HG03159 (cell line): ENCODE results near the gene ANAPC2.
"Not testable (repeated sequence)": the region's sequence is repeated elsewhere in the genome, so short reads cannot be mapped to it uniquely, and the experiment has no call there.

Source experiments
- ATAC-seq: cut with Tn5 transposase; IDR thresholded peaks from one replicate; pipeline ENCODE4 v1.9.1; 2021; ENCODE audit warnings: mild to moderate bottlenecking, moderate library complexity; ENCODE audit not compliant: unreplicated experiment

ANAPC2 gene

DNA sequence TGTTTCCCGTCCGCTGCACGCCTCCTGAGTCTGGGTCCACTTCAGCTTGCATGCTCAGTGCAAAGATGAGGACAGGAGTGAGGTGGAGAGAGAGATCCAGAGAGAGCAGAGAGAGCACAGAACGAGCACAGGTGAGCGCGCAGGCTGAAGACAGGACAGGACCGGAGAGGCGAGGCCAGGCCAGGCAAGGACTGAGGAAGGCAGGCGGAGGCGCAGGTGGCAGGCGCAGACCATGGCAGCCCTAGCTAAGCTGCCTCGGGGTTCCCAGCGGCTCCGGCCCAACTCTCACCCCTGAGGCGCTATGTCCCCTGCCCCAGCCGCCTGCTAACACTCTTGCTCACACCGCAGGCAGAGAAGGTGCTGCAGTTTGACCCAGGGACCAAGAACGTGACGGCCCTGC lies 39.7 kb downstream of the ANAPC2 start:
- no peak for ATAC-seq

DNA sequence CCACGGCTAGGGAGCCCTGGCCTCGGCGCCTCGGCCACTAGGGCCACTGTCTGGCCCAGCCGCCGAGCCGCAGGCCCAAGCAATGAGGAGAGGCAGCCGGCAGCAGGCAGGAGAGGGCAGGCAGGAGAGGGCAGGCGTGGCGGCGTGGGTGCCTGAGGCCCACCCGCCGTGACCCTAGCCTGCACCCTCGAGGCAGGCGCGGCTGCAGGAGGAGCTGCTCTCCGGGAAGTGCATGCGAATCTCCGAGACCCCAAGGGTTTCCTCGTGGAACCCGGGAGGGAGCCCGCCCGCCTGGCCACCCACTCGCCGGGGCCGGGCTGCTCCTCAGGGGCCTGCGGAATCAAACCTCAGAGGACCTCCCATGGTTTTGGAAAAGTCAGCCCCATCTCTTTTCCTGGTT lies 40.1 kb downstream of the ANAPC2 start:
- no peak for ATAC-seq

DNA sequence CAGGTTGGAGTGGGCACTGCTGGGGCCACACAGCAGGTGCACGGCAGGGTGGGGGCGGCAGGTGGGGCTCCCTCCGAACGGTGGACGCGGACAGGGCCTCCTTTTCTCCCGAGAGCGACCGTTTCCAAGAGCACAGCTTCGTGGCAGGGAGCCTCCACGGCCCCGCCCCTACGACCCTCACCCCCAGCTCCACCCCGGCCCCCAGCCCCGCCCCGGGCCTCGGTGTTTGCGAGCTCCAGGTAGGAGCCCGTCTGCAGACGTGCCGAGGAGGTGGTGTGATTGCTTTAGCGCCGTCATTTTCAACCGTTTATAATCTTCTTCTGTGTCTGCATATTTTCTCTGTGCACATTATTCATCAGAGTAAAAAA lies 40.6 kb downstream of the ANAPC2 start:
- ATAC-seq = no peak

DNA sequence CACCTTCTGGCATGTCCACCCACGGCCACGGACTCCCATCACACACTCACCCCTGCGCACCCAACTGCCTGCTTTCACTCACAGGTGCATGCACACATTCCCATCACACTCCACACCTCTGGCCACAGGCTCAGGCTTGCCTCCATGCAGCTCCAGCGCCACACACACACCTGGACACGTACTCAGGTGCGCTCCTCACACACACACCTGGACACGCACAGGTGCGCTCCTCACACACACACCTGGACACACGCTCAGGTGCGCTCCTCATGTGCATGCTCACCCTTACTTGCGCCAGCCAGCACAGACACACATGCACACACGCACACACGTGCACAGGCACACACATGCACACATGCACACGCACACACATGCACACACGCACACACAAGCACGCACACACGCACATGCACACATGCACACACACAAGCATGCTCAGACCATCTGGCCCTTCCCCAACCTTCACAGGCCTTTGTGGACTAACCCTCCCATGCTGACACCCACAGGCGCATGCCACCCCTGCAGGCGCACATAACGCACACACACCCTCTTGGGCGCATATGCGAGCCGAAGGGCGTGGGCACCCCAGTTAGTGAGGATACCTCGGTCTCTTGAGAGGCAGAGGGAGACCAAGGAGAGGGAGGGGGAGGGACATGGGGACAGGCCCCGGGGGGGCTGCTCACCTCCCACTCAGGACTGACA lies 41.1 kb downstream of the ANAPC2 start:
- ATAC-seq = no peak

DNA sequence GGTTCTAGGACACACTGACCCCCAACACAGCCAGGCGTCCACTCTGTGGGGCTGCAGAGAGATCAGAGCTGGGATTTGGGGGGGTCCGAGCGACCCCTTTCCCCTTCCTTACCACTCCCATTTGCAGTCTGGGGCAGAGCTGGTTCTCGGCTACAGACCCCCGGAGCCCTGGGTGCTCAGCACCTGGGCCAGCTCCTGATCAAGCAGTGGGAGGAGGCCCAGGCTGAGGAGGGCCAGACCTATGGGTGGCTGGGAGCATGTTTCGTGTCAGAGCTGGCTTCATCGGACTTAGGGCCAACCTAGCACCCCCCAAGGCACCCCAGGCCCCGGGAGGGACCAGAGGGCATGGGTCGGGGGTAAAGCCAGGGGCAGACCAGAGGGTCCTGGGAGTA lies 41.8 kb downstream of the ANAPC2 start:
- no peak for ATAC-seq

DNA sequence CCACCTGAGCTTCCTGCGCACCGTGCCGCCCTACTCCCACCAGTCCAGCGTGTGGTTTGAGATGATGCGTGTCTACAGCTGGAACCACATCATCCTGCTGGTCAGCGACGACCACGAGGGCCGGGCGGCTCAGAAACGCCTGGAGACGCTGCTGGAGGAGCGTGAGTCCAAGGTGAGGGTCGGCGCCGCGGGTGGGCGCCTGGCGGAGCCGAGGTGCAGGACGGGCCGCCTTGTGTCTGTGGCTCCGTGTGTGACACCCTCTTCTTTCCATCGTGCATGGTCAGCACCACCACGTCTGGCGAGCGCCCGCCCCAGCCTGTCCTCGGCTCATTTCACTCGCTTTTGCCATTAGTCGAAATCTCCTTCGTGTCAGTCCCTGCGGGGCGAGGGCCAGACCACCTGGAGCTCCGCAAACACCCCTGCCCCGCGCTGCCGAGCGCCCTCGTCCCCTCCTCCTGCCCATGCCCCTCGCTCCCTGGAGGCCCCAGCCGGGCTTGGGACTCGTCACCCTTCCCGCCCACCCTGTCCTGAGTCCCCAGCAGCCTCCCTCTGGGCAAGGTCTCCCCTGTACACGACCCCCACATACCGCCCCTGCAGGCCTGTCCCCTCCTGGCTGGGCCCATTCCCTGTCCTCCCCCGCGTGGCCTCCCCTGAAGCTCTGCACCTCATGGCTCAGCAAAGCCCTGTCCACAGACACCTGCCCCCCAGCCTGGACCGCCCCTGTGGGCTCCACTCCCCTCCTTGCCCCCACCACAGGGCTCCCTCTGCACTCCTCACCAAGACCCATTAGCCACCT lies 42.4 kb downstream of the ANAPC2 start:
- ATAC-seq = no peak

DNA sequence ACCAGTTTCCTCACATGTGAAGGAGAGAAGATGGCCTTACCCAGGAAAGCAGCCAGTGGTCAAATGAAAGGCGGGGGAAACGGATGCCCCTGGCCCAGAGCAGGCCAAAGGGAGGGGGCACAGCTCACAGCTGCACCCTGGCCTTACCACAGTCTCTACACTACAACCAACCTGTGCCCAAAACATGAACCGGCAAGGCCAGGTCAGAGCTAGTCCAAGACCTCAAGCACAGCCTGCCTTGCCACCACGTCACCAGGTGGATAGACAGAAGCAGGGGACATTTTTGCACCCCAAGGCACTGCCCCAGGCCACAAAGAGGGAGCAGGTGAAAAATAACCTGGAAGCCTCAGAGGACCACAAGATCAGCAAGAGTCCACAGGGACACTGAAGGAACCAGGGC lies 44.9 kb downstream of the ANAPC2 start:
- ATAC-seq = no peak

DNA sequence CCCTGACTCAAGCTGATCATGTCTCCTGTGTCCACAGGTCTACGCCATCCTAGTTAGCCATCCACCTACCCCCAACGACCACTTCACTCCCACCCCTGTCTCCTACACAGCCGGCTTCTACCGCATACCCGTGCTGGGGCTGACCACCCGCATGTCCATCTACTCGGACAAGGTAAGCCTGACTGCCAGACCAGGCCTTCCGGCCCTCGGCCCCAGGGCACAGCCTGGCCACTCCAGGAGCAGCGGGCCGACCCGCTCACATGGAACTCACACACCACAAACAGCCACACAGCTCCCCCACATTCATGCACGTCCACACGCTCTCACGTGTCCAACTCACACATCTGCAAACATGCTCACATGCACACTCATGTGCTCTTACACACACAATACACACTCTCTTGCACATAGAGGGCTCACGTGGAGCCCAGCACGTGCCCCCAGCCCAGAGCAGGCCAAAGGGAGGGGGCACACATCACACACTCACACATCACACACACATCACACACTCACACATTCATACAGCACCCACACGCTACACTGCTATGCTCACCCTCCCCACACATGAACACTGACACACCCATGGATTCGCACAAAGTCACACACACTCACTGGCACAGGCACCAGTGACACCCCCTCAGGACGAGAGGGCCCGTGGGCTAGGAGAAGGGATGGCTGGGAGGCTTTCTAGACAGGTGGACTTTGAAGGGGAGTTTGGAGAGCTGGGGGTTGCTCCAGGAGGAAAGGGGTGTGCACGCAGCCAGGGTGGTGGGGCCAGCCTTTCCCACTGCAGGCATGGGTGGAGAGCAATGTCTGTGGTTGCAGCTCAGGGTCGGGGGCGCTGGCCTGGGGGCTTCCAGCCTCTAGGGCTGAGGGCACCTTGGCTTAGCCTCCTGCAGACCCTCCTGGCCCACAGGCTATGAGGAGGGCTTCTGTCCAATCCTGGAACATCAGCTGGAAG lies 46.1 kb downstream of the ANAPC2 start:
- ATAC-seq = no peak

DNA sequence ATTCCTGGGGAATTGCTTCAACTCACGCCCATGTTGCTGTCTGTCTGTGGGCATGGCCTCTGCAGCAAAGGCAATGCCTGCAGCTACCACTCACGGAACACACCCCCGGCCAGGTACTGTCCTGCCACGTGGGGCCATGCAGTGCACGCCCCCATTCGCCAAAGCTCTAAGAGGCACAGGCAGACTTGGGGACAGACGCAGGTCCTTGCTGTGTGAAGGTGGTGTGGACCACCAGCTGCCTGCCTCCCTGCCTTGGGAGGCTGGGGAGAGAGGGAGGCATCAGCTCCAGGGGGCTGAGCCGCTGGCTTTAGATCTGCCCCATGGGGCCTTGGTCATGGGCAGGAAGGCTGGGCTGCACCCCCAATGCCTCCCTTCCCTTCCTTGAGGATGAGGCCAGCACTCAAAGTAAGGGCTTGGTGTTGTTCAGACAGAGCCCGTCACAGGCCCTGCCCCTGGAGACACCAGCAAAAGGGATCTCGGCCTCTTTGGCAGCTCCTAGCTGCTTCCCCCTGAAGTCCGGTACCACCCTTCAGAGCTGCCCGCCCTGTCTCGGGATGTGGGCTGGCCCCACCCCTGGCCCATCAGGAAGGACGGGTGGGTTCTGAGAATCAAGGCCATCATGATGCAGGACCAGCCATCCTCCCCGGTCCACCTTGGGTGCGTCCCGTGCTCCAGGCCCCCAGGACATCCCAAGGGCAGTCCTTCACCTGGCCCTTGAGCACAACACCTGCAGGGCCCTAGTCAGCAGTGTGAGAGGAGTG lies 47.1 kb downstream of the ANAPC2 start:
- no peak for ATAC-seq

DNA sequence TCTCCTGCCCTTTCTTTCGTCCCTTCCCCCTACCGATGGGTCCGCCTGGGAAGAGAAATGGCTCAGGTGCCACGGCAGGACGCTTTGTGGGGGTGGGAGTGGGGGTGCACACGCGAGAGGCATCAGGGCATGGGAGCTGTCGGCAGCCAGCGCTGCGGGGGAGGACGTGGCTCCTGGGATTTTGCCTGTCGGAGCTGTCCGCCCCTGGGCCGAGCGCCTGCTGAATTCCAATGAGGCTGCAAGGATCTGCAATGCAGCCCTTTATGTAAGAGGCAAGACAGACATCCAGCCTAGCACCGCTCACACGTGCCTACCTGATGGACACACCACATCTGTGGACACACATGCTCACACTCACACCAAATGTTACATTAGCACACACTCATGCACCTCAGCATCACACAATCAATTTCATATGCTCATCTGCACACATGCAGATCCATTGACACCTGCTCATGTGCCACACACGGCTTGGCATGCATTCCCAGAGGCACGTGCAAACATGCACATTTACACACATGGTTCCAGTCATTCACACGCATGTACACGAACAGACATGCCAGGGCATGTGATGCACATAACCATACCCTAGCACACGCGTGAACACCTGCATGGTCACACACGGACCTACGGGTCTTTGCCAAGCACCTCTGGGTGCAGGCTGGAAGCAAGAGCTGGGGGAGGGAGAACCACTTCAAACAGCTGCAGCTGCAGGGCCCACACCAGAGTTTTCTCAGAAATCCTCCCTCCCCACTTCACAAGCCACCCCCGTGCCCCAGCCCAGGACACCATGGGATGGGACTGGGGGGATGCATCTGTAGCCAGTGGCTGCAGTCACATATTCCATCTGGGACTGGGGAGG lies 48.0 kb downstream of the ANAPC2 start:
- no peak for ATAC-seq

DNA sequence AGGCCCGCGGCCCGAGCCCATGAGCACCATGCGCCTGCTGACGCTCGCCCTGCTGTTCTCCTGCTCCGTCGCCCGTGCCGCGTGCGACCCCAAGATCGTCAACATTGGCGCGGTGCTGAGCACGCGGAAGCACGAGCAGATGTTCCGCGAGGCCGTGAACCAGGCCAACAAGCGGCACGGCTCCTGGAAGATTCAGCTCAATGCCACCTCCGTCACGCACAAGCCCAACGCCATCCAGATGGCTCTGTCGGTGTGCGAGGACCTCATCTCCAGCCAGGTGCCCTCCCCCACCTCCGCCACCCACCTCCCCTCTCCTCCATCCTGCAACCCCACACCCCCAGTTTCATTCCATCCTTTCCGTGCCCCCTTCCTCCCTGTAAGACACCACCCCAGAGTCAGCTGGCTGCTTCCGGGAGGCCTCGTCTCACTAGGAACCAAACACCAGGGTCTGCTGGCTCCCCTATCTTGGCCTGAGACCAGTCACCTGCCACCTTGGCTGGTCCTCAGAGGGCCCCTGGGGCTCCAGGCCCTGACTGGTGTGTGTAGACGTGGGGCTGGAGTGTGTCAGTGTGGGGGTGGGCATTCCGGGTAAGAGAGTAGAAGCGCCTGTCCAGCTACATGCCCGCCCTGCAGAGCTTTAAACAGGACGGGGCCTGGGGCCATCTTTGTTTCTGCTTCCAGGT lies 48.8 kb downstream of the ANAPC2 start:
- ATAC-seq = no peak

DNA sequence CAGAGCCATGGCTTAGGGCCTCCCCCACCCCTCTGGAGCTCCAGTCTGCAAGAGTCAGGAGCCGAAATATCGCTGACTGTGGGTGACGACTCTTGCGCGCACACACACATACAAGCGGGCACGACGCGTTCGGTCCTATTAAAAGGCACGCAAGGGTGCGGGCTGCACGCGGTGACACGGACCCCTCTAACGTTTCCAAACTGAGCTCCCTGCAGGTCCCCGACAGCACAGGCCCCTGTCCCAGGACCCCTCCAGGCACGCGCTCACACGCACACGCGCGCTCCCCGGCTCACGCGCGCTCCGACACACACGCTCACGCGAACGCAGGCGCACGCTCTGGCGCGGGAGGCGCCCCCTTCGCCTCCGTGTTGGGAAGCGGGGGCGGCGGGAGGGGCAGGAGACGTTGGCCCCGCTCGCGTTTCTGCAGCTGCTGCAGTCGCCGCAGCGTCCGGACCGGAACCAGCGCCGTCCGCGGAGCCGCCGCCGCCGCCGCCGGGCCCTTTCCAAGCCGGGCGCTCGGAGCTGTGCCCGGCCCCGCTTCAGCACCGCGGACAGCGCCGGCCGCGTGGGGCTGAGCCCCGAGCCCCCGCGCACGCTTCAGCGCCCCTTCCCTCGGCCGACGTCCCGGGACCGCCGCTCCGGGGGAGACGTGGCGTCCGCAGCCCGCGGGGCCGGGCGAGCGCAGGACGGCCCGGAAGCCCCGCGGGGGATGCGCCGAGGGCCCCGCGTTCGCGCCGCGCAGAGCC lies 49.5 kb downstream of the ANAPC2 start, which contains the start of gene GRIN1:
Gene GRIN1 (plus strand): TSS at position 433 of the 746 bp plus-strand sequence. CDS start 333 bp downstream, outside the sequence.
- no peak for ATAC-seq

DNA sequence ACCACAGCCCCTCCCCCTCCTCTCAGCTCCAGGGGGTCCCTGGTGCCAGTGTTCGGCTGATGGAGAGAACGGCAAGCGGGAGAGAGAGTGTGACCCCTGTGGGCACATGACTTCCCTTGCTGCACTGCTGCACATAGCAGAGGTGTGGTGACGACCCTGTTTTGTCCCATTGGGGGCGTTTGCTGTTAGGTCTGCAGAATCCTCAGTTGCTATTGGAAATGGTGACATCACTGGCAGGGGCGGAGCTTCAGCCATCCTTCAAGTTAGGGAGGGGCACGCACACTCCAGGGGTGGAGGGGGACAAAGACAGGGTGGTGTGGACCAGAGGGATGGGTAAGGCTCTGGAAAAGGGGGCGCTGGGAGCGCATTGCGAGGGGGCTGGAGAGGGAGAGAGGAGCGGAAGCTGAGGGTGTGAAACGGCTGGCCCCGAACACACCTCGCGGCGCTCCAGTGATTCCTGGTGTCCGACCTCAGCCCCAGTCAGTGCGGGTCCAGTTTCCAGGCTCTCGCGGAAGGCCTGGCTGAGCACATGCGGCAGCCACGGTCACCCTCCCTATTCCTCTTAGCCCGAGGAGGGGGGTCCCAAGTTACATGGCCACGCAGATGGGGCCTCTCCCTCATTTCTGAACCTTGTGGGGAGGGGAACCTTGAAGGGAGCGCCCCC lies 50.2 kb downstream of the ANAPC2 start:
- ATAC-seq = no peak

DNA sequence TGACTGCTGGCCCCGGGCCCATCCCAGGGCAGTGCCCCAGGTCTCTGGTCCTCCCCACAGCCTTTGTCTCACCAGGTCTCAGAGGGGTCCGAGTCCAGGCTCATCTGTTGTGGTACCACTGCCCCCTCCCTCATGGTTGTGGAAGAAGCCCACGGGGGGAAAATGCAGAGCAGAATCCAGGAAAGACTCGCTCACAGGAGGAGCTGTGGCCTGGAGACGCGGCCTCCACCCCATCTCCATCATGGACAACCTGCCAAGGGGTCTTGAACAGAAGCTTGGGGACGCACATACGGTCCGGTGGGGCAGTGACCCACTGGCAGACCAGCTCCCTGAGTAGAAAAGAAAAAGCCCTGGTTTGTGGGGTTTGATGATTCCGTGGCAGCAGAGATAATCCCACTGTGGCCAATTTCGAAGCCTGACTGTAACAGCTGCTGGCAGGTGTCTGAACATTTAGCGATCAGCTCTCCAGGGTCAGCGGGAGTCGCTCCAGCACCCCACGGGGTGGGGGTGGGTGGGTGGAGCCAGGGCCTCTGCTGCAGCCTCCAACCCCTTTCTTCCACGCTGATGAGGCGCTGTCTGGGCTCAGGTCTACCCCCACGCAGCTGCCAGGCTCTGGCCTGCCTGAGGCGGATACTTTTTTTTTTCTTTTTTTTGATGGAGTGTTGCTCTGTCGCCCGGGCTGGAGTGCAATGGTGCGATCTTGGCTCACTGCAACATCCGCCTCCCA lies 51.3 kb downstream of the ANAPC2 start:
- ATAC-seq = no peak

DNA sequence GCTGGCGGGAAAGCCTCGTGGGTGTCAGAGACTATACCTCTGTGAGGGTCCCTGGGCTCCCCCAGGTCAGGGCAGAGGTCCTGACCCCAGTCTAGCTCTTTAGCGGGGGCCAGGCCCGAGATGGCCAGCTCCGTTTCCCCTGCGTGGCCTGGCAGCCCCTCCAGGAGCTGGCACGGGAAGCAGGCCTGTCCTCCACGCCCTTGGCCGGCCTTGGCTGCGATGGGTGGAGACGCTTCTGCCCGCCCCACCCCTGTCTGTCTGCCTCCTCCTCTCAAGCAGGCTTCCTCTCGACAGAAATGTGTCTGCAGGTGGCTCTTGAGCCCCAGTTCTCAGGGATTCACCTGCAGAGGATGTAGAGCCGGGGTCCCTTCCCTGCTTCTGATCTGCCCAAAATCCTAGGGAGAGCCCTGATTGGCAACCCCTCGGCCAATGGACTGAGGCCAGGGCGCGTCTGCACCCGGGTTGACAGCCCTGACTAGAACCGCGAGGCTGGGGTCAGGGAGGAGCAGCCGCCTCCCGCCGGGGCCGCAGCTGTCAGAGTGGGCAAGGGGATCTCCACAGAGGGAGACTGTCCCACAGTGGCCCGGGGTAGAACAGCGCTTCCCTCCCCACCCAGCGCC lies 52.0 kb downstream of the ANAPC2 start:
- ATAC-seq = no peak

DNA sequence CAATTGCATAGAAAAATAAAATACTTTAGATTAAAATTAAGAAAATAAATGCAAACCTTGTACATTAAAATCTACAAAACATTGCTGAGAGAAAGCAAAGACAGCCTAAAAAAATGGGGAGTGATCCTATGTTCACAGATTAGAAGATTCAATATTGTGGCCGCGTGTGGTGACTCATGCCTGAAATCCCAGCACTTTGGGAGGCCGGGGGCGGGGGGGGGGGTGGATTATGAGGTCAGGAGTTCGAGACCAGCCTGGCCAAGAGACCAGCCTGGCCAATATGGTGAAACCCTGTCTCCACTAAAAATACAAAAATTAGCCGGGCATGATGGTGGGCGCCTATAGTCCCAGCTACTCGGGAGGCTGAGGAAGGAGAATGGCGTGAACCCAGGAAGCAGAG lies 53.2 kb downstream of the ANAPC2 start:
- not testable (repeated sequence) for ATAC-seq

DNA sequence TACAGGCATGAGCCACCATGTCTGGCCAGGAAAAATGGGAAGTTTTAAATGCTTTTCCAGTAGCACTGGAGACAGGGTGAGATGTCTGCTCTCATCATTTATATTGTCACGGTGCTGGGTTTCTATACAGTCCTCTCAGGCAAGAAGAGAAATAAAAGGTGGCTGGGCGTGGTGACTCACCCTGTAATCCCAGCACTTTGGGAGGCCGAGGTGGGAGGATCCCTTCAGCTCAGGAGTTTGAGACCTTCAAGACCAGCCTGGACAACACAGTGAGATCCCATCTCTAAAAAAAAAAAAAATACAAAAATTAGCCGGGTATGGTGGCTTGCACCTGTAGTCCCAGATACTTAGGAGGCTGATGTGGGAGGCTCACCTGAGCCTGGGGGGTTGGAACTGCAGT lies 54.2 kb downstream of the ANAPC2 start:
- no peak for ATAC-seq
